Measurements from ENCODE around the gene DBF4. TPM values are rescaled to one million over a fixed set of nuclear protein-coding genes. Genes with fewer than 3 reads are reported as not detected.

The DBF4 gene
- total and polyA plus RNA-seq, 2 experiments from 2014 or later, result 62.6 to 91.5 TPM

GRCh38 chr7:87853237-87853864 lies 22.9 kb upstream of the DBF4 start:
- H3K4me1 Mint-ChIP-seq, result peaks cover 8% of the 10 kb centered on the region; the same call in 2 of the 3 replicates
- DNase-seq (ENCODE audit: low spot score), result no peak
- H3K79me2 ChIP-seq (replicated peaks; ENCODE audit: insufficient read depth), result no peaks in the 10 kb centered on the region
- H3K27me3 ChIP-seq (ENCODE audit: insufficient read depth), result no peaks in the 10 kb centered on the region
- H3K36me3 ChIP-seq (ENCODE audit: insufficient read depth), result no peaks in the 10 kb centered on the region; the same call in 1 of the 2 replicates
- no peaks in the 10 kb centered on the region for H3K9me3 Mint-ChIP-seq
- H3K27me3 Mint-ChIP-seq (ENCODE audit: insufficient read depth, low read depth, poor library complexity), result peaks cover 1% of the 10 kb centered on the region
- no peak overlapping the region for H3K4me3 ChIP-seq
- no peak overlapping the region for H3K4me2 ChIP-seq
- peaks cover 17% of the 10 kb centered on the region for H3K4me1 ChIP-seq (ENCODE audit: insufficient read depth)
- H3K27ac ChIP-seq (ENCODE audit: low read depth), result no peak overlapping the region
- no peak for ATAC-seq
- no peaks in the 10 kb centered on the region for H3K9me2 ChIP-seq (ENCODE audit: insufficient read depth)
- peaks cover 32% of the 10 kb centered on the region for H3K36me3 Mint-ChIP-seq (ENCODE audit: low read depth)
- H3F3A ChIP-seq (replicated peaks; ENCODE audit: low read depth), result no peaks in the 10 kb centered on the region
- no peak overlapping the region for H3K4me3 Mint-ChIP-seq
- no peak overlapping the region for H3K27ac Mint-ChIP-seq
- no peaks in the 10 kb centered on the region for H4K20me1 ChIP-seq (replicated peaks; ENCODE audit: insufficient read depth)
- no peak overlapping the region for H2AFZ ChIP-seq
- TF ChIP-seq CTCF (conservative IDR thresholded peaks at IDR 0.05; ENCODE audit: low read depth in 2 of 2) (no peak), JUNB (IDR thresholded peaks at IDR 0.05; ENCODE audit: unreplicated experiment) (no peak), ETS1 (IDR thresholded peaks at IDR 0.05) (no peak), EZH2 (IDR thresholded peaks at IDR 0.05; ENCODE audit: low read depth, unreplicated experiment) (no peak), REST (IDR thresholded peaks at IDR 0.05; ENCODE audit: unreplicated experiment) (no peak)

GRCh38 chr7:87858417-87859100 lies 17.7 kb upstream of the DBF4 start:
- Mint-ChIP-seq H3K36me3 (ENCODE audit: low read depth) (peaks cover 47% of the 10 kb centered on the region), H3K27ac (no peak overlapping the region)
- TF ChIP-seq CREB1 (CRISPR knock-in tag; IDR thresholded peaks at IDR 0.05; ENCODE audit: low read depth), result no peak
- TF ChIP-seq JUNB (IDR thresholded peaks at IDR 0.05; ENCODE audit: unreplicated experiment), result no peak
- no peak for TF ChIP-seq NANOG (IDR thresholded peaks at IDR 0.05; ENCODE audit: borderline replicate concordance)
- TF ChIP-seq ZNF114 (CRISPR knock-in tag; IDR thresholded peaks at IDR 0.05), result no peak
- no peak for TF ChIP-seq CTCF (conservative IDR thresholded peaks at IDR 0.05; ENCODE audit: low read depth in 2 of 2)
- TF ChIP-seq REST (IDR thresholded peaks at IDR 0.05; ENCODE audit: unreplicated experiment), result no peak

More at GRCh38 chr7:87858417-87859100, 17.7 kb upstream of the DBF4 start:
- Histone ChIP-seq H3K36me3 (ENCODE audit: insufficient read depth) (peaks cover 3% of the 10 kb centered on the region), H3F3A (replicated peaks; ENCODE audit: low read depth) (no peaks in the 10 kb centered on the region), H3K9me2 (ENCODE audit: insufficient read depth) (no peaks in the 10 kb centered on the region), H2AFZ (no peak overlapping the region), H4K20me1 (replicated peaks; ENCODE audit: insufficient read depth) (no peaks in the 10 kb centered on the region), H3K4me1 (ENCODE audit: insufficient read depth) (peaks cover 17% of the 10 kb centered on the region), H3K4me2 (no peak overlapping the region), H3K4me3 (no peak overlapping the region), H3K27me3 (ENCODE audit: insufficient read depth) (no peaks in the 10 kb centered on the region), H3K27ac (ENCODE audit: low read depth) (no peak overlapping the region), H3K79me2 (replicated peaks; ENCODE audit: insufficient read depth) (no peaks in the 10 kb centered on the region)
- H3K9me3 Mint-ChIP-seq, result no peaks in the 10 kb centered on the region
- no peak overlapping the region for H3K4me3 Mint-ChIP-seq
- peaks cover 1% of the 10 kb centered on the region for H3K27me3 Mint-ChIP-seq (ENCODE audit: insufficient read depth, low read depth, poor library complexity)
- DNase-seq (ENCODE audit: low spot score), result no peak
- peaks cover 8% of the 10 kb centered on the region; the same call in 2 of the 3 replicates for H3K4me1 Mint-ChIP-seq
- no peak for ATAC-seq

Data from GM23338 (cell line).